ENCODE results near the gene DAP. TPM values are rescaled to one million over a fixed set of nuclear protein-coding genes. Genes with fewer than 3 reads are reported as not detected.

The DAP gene
- total RNA-seq, 4 donors from 2014 or later = 47.8 to 57.3 (median 50.0) TPM

DNA sequence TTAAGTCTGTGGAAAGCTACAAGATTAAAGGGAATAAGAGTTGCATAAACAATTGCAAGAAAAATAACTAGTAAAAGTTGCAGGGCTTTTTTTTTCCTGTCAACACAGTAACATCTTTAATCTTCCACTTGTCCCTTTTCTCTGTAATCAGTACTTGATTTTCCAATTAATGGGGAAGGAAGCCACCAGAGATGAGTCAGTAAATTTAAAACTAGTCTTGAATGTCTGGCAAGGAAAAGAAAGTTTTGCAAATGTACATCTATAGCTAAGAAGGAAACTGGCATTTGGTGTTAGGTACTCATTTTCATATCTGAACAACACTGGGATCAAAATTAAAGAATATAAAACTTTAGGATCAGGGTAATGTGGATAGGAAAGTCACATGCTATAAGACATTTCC lies 17.1 kb downstream of the DAP start:
- TF ChIP-seq, protein P1, sequence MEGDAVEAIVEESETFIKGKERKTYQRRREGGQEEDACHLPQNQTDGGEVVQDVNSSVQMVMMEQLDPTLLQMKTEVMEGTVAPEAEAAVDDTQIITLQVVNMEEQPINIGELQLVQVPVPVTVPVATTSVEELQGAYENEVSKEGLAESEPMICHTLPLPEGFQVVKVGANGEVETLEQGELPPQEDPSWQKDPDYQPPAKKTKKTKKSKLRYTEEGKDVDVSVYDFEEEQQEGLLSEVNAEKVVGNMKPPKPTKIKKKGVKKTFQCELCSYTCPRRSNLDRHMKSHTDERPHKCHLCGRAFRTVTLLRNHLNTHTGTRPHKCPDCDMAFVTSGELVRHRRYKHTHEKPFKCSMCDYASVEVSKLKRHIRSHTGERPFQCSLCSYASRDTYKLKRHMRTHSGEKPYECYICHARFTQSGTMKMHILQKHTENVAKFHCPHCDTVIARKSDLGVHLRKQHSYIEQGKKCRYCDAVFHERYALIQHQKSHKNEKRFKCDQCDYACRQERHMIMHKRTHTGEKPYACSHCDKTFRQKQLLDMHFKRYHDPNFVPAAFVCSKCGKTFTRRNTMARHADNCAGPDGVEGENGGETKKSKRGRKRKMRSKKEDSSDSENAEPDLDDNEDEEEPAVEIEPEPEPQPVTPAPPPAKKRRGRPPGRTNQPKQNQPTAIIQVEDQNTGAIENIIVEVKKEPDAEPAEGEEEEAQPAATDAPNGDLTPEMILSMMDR (IDR thresholded peaks at IDR 0.05) = no peak
- DNase-seq (ENCODE audit: low spot score) = no peak
- no peak for ATAC-seq (ENCODE audit: low FRiP score)

DNA sequence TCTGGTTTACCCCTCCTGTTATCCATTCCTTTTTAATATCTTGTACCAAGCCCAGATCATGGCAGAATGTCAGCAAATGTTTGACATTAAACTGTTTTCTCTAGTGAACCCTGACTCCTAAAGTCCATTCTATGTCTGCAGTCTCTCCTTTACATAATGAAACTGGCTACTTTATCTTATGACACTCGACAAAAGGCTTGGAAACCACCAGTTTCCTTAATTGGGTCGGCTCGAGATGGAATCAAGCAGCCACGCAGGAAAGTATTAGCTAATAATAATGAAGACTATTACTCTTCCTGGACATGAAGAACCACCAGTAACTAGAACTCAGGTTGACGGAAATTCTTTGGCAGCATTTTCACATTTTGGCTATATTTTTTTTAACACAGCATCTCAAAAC lies 17.5 kb downstream of the DAP start:
- DNase-seq (ENCODE audit: low spot score) (no peak), ATAC-seq (ENCODE audit: low FRiP score) (no peak)
- TF ChIP-seq, protein P1 (IDR thresholded peaks at IDR 0.05) = no peak

DNA sequence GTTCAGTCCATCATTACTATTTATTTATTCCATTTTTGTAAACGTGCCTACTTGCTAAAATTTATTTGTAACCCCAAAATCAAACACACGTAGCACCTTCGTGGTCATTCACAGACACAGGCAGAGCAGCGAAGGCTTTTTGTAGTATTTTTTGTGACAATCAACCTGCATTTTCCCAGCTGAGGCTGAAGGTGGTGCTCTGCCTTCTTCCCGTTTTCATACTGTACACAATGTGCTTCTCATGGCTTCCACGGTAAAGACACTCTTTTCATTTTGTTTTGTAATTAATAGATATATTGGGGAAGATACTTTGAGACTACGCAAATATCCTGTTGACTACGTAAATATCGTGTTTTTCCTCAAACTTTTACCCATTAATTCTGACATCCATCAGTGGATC lies 19.4 kb downstream of the DAP start:
- DNase-seq (ENCODE audit: low spot score) = no peak
- no peak for ATAC-seq (ENCODE audit: low FRiP score)
- TF ChIP-seq, protein P1 (IDR thresholded peaks at IDR 0.05) = no peak

DNA sequence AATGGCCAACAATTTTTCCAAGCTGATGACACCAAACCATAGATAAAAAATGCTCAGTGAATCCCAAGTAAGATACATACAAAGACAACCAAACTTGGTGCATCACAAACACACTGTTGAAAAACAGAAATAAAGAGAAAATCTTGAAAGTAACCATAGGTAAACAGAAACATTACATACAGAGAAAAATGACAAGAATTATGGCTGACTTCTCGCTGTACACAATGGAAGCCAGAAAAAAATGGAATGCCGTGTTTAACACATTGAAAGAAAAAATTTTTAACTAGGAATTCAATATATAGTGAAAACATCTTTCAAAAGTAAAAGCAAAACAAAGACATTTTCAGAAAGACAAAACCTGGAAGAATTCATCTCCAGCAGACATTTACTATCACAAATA lies 20.6 kb downstream of the DAP start:
- TF ChIP-seq, protein P1 (IDR thresholded peaks at IDR 0.05) = no peak
- DNase-seq (ENCODE audit: low spot score) = no peak

DNA sequence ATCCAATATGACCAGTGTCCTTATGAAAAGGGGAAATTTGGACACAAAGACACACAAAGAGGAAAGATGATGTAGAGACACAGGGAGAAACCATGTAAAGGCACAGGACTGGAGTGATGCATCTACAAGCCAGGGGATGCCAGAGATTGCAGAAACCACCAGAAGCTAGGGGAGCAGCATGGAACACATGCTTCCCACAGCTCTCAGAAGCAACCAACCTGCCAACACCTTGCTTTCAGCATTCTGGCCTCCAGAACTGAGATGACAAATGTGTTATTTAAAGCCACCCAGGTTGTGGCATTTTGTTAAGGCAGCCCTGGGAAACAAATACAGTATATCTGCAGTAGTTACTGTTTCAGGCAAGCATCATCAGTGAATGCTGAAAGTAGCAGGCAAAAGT lies 23.2 kb downstream of the DAP start:
- ATAC-seq (ENCODE audit: low FRiP score) = no peak
- DNase-seq (ENCODE audit: low spot score) = no peak
- TF ChIP-seq, protein P1 (IDR thresholded peaks at IDR 0.05) = no peak

More for the DNA sequence above, 20.6 kb downstream of the DAP start:
- no peak for ATAC-seq (ENCODE audit: low FRiP score)

DNA sequence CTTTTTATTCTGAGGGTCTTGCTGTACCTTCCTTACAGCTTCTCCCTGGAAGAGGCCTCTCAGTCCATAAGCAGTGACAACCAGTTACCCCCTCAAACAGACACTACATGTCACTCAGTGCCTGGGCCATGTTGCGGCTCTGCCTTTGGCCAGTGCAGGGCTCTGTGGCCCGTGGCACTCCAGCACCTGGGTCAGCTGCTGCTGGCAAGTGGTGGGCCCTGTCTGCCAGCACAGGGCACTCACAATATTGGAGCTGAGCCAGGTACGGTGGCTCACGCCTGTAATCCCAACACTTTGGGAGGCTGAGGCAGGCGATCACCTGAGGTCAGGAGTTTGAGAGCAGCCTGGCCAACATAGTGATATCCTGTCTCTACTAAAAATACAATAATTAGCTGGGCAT lies 24.2 kb downstream of the DAP start:
- ATAC-seq (ENCODE audit: low FRiP score) (no peak), DNase-seq (ENCODE audit: low spot score) (no peak)
- TF ChIP-seq, protein P1 (IDR thresholded peaks at IDR 0.05) = no peak

DNA sequence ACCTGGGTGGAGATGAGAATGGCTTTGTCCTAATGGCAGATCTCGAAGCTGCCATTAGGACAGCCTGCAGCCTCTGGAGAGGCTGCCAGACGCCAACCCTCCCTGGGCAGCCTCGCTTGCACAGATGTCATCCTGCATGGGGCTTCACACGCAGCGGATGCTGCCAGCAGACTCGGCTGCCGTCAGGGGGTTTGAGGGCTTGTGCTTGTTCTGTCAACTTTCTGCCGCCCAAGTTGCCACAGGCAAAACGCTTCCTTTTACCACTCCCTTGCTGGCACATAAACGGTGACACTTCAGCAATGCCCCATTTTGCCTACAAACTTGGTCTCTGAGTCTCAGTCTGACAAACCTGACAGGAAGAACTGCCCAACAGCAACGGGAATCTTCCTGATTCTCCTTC lies 24.7 kb downstream of the DAP start:
- TF ChIP-seq, protein P1 (IDR thresholded peaks at IDR 0.05) = no peak
- DNase-seq (ENCODE audit: low spot score) (no peak), ATAC-seq (ENCODE audit: low FRiP score) (no peak)
